ENCODE results near the gene KLHL29.
A peak's percentile ranks its signal among the peaks of the same experiment; 100 is the strongest.

Gene KLHL29

DNA sequence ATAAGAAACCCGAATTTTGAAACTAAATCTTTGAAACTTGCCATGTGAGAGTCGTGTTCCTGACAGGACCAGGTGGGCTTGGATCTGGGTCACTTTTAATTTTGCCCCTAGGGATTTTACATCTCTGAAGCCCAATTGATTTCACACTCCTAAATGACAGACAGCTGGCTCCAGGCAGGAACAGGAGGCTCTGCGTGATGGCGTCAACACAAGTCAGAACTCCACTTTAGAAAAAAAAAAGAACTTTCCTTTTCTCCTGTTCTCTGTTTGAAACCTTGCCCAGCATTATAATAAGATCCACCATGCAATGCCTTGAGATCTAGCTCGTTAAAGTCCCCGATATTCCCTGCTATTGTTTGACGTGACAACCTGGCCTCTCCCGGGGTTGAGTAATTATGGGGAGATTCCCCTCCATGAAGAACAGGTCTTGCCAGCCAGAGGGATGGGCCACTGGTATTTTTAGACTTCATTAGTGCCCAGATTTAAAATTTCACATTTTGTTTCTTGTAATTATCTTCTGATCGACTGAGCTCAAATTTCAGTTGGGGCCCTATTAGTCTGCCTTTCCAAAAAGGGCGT is 260.3 kb downstream of the KLHL29 start:
- DNase-seq, result no peak

DNA sequence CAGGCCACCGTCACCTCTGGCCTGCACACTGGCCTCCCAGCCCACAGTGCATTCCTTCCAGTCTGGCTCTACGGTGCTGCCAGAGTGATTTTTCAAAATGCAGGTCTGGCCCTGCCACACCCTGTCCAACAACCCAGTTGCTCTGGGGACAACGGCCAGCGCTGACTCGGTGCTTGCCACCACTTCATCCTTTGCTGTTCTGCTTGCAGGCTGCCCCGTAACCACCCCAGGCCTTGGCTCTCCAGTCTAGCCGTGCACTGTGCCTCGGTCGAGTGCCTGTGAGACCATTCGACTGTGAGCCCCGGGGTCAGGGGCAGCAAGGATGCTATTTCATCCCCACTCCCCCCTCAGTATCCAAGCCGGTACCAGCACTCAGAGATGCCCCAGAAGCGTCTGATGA is 262.6 kb downstream of the KLHL29 start:
- DNase-seq, result no peak

DNA sequence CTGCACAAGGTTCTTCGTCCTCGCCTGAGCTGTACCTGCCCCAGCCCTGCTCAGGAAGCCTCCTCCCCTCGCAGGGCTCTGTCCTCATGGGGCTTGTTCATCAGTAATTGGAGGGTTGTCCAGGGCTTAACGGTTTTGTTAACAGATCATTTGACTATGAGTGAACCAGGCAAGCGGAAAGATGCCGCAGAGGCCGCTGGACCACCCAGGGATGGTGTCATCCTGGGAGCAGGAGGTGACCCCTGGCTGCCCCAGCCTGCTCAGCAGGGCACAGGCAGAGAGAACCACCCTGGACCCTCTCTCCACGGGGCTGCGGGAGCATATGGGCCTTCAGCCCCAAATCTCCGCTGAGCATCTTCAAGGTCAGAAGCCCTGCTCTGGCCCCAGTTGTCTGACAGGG is 264.3 kb downstream of the KLHL29 start:
- peak; percentile 92 for DNase-seq

DNA sequence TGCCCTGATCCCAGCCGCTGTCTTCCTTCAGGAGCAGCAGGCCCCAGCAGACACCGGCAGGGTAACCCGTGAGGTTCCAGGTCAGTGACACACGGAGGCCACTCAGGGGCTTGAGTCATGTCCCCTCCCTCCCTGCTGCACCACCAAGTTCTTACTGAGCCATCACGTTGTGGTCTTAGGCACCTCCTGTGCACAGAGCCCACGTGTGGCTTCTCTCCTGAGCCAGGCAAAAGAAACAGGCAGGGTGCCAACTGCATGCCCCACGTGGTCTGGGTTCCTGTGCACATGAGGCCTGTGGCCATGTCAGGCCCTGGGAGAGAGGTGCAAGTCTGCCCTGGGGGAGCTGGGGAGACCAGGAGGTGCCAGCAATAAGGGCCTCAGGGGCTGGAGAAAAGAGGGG is 264.8 kb downstream of the KLHL29 start:
- no peak for DNase-seq

DNA sequence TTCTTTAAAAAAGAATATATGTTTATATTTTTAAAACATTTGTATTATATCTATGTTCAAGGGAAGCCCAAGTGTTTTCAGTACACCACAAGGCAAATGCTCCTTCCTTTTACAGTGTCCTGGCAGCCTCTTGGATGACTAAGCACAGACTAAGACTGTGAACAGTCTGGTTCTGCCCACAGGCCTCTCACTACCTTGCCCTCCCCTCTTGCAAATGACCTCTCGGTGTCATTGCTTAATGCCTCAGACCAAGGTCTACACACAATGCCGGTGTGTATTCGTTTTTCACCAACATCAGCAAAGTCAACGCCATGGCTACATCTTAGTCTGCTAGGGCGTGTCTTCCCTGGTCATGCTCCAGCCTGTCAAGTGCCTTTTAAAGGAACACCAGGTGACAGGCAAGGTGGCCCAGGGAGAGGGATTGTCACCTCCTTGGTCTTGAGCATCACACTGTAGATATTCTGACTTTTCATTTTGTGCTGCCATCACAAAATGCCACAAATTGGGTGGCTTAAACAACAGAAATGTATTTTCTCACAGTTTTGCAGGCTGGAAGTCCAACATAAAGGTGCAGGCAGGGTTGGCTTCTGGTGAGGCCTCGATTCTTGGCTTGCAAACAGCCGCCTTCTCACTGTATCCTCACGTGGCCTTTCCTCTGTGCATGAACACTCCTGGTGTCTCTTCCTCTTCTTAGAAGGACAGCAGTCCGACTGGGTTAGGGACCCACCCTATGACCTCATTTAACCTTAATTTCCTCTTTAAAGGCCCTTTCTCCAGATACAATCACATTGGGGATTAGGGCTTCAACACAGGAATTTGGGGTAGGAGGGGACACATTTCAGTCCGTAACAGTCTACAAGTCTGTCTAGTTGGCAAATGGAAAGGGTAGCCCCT is 266.5 kb downstream of the KLHL29 start:
- no peak for DNase-seq

DNA sequence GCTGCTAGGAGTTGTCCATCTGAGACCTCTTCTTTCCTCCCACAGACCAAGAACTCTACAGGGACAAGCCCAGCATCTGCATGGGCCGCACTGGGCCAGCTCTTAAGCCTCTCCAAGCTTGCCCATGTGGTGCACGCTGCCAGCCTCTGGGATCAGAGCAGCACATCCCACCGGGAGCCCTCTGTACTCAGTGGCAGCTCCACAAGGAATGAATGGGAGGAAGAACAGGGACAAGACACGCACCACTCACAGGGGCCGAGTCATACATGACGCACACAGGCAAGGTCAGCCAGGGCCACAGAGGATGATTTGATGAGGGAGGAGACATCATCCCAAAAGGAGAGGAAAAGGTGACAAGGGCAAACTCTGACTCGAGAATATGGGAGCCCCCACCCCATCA is 268.3 kb downstream of the KLHL29 start:
- no peak for DNase-seq

DNA sequence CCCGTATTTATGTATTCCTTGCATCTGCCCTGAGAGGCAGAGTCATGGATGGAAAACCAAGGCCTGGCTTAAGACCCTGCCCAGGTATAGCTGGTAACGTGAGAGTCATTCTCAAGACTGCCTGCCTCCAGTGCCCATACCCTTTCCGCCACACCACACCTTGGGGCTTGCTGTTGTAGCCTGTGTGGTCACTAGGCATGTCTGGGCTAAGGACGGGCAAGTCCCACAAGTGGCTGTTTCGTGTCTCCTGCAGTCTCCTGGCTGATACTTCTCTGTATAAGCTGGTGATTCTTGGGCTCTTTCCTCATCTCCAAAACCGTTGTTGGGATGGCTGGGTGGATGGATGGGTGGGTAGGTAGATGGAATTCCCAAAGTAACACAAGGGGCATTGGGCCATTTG is 269.8 kb downstream of the KLHL29 start:
- DNase-seq, result no peak

DNA sequence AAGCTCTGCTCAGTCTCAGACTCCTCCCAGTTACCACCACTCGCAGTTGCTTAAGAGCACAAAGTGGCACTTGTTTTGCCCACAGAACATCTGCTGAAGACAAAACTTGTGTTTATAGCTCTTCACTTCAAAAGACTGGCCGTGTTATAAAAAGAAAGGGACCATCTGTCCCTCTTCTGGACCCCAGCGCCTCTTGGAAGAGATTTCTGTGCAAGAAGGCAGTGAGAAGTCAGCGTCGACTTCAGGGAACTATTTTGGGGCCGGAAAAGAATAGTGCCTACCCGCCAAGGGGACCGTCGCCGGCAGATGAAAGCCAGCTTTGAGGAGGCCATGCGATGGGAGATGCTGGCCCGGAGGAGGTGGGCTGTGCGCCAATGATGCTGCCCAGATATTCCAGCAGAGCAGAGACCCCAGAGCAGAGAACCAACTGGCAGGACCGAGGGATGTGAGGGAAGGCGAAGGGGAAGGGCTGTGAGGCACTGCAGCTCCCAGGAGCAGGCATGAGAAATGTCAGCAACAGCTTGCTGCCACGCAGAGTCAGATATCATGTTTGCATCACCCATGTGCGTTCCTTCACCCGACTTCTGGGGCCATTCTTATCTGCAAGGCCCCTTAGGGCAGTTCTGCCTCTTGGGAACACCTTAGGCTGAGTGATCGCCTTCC is 271.1 kb downstream of the KLHL29 start:
- DNase-seq, result no peak

DNA sequence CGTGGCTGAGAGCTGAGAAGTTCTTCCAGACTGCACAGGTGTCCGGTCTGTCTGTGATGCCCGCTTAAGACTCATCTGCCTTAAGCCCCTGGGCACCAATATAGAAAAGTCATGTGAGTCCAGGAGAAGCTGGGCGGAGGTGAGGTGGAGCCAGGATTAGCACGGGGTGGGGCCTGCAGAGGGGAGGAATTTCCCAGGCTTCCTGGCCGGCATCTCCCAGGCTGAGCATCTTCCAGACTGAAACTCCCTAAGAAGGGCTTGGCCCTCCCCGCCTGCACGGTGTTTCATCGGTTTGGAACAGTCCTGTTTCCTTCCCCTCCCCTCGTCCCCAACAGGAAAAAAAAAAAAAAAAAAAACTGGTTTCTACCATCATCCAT is 271.6 kb downstream of the KLHL29 start:
- no peak for DNase-seq

DNA sequence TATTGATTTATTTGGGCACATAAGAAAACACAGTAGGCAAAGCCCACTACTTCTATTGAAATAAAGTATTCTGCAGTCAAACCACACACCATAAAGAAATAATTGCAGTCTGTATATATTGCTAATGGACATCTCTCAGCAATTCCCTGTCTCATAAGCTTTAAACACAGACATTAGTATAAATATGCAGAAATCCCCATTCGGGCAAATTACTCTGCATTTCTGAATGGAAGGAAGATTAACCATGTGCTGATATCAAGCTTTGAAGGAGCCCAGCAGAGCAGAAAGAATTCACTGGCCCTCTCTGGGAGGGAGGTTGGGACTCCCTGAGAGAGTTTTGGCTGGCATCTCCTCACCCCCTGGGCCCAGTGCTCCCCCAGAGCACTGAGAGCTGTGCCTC is 272.4 kb downstream of the KLHL29 start:
- no peak for DNase-seq

DNA sequence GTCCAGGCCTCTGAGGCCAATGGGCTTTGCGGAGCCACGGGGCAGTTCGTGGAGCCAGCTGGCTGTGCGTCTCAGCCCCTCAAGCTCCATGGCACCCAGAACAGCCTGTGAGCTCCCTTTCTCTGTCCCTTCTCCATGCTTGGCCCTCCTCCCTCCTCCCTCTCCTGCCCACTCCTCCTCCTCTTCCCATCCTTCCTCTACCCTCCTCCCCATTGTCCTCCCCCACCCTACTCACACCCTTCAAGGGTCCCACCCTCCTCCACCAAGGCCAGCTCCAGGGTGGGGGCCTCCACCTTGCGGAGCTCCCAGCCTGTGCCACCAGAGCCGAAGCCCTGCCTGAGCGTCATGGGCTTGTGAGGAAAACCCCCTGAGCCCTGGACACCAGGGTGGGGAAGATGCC is 273.0 kb downstream of the KLHL29 start:
- DNase-seq, result no peak

DNA sequence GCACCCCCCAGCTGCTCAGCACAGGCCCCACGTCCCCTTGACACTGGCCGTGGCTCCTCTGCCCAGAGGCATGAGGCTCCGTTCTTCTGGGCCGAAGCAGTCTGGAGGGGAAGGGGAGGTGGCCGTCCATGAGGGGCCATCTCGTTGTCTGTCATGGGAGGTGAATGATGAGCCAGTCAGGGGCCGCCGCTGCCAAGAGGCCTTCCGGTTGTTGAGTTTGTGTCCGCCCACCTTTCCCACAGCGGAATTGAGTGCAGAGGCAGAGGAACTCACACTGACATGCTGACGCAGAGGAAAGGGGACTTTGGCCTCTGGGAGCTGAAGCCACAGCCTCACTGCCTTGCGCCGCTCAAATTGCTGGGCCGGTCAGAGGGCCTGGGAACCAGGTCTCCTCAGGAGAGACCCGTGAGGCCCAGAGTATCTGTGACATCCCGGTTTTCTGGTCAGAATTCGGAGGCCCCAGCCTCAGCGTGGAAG is 273.5 kb downstream of the KLHL29 start:
- DNase-seq, result no peak

DNA sequence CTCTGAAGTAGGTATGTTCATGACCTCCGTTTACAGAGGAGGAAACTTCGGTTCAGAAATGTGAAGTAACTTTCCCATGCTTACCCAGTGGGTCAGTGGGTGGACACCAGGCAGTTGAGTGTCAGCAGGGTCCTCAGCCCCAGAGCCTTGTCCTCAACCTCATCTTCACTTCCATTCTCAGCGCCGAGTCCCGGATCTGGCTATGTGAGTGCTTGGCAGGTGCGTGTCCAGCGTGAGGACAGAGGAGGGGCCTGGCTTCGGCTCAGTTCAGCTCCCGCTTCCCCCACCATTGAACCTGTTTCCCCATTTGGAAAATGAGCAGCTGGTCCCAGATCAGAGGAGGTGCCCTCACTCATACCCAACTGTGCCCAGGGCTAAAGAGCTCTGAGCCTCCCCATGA is 274.3 kb downstream of the KLHL29 start:
- no peak for DNase-seq

DNA sequence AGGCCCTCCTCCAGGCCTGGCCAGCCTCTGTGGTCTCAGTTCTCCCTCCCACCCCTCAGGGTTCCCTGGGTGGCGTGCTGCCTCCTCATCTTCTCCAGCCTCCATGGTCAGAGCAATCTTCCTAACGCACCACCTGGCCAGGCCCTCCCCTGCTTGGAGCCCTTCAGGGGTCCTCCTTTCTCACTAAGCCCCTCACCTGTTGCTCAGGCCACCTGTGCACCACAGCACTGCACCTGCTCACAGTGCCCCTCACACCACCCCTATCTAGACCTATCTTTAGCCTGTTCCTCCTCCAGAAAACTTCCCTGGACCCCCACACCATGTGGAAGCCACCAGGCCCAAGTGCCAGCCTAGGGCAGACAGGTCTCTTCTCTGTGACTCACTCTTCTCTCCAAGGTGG is 274.8 kb downstream of the KLHL29 start:
- DNase-seq, result no peak

DNA sequence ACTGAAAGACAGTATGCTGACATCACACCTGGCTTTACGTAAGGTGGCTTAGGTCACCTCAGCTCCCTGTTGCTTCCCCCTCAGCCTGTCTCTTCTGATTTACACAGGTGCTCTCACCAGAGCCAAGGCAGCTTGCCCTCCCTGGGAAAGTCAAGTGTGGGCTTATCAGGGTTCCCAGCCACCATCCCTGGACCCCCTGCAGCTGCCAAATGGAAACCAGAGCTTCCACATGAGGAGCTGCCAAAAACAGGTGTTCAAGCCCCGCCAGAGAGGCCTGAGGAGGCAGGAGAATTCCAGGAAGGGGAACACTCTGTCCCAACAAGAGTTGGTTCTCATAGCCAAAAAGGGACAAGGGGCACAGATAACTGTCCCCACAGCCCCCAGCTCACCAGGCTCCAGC is 275.3 kb downstream of the KLHL29 start:
- no peak for DNase-seq

DNA sequence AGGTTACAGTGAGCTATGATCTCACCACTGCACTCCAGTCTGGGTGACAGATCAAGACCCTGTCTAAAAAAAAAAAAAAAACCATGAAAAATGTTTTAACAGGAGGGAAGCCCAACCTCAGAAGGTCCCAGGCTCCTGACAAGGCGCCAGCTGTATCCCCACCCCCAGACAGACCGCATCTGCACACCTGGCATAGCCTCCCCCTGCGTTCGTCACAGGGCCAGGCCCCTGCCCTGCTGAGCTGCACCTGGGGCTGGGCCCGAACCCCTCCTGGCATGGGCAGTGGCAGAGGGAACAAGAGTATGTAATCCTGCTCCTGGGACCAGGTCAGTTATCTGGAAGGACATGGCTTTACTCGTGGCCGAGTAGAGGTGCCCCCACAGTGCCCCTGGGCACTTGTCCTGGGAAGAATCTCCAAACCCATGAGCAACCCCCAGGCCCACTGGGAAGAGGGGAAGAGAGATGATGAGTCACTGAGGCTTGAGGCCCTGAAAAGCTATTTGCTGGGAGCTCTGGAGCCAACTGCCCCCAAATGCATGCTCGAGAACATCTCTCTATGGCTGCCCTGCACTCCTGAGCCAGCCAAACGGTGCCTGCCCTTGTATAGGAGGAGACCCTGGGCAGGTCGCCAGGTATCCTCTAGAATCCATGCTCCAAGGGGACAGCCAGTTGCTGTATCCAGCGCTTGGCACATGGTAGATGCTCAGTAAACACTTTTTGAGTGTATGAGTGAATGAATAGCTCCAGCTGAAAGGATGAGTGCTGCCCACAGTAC is 276.5 kb downstream of the KLHL29 start:
- DNase-seq, result no peak

DNA sequence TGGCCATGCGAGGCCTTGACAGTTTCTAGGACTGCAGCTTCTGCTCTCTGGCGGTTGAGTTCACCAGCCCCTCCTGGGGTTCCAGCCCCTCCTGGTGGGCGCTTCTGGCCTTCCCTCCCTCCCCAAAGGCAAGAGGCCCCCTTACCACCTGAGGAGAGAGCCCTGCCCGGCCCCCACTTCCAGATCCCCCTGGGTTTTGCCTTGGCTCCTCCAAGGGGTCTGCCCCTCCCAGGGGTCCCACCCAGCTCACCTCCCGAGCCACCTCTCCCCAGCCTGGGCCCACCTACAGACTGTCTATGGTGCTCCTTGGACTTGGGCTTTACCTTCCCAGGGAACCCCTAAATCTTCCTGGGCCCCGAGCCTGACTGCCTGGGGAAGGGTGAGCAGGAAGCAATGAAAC is 277.5 kb downstream of the KLHL29 start:
- no peak for DNase-seq

DNA sequence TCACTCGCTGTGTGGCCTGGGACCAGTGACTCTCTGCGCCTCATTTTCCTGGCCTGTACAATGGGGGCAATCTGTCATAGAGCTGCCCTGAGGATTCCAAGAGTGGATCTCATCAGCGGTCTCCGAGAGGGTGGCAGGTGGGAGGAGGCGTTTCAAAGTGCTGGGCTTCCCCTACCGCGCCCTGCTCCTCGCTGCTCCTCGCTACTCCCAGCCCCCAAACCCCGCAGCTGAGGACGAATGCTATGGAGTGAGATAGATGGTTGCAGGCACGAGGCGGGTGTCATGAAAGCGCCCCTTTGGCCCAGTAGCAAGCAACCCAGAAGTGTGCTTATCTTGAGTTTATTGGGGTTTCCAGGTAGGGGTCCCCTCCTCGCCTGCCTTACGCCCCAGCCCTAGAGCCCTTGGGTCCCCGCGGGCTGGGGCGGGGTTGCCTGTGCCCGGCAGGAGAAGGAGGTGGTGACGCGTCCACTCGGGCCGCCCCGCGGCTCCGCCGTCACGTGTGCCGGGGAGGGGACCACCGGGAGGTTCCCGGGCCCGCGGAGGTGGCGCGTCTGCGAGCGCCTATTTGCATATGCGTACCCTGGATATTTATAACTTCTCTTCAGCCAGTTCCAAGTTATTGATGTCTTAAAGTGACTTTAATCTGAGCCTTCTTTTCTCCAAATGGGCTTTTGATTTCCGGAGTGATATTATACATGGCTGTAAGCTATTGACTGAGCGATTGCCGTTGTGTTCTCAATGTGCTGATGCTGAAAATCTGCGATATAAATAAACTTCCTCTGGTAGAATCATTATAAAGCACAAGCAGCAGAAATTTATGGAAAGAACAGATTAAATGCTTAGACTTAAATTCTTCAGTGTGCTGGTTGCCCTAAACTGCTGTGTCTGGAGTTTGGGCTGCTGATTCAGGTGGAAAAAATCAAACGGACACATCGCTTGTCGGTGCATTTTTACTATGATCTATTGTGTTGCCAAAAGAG is 278.3 kb downstream of the KLHL29 start:
- peak; percentile 83 for DNase-seq

DNA sequence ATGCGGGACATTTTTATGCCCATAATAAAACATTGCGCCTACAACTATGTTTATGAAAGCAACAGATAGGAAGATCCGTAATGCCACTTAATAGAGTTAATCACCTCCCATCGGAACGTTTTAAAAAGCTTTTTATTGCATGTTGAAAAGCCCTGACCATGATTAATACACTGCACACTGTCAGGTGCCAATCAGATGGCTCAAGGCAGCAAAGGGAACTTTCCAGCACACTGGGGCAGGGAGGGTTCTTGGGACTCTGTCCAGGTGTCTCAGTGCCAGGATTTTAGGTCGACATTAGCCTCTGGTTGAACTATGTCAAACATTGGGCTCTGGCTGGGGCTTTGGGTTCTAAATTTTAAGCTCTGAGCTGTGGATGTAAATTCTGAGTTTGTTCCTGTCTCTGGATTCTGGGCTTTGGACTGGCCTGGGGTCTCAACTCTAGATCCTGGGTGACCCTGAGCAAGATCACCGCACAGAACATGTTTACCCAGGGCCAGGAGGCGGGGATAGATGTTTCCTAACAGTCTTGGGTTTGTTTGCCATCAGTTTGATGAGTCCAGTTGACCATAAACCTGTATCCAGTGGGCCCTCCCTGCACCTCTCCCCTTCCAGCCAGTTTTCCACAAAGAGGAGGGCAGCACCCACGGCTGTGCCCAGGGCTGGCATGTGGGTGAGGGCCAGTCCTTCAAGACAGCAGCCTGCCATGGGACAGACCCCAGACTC is 279.2 kb downstream of the KLHL29 start:
- DNase-seq, result no peak

DNA sequence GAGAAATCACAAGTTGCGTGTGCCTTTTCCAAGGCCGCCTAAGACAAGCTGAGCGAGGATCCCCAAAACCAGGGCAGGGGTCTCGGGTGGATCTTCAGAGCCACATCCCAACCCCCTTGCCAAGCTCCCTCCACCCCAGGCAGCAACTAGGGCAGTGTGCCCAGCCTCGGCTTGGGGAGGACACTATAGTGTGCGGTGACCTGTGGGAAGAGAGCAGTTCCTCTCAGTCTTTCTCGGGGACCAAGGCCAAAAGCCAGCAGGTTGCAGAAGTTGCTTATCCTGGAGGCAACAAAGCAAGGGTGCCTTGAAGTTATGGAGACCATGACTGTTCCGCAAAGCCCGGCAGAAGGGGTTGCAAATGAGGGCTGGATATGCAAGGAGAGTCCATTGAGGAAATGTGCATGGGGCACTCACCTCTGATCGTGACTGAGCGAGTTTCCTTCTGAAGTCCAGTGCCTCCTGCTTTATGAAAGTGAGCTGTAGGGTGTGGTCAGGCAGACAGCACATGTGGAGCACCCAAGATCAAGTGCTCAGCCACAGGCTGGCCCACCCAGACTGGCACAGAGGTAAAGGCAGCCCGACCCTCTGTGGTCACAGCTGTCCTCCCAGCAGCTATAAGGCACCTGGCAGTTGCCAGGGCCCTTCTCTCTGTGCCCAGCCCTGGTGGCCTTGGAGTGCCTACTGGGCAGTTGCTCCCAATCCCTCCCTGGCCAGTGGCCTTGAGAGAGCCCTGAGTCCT is 281.4 kb downstream of the KLHL29 start:
- no peak for DNase-seq

DNA sequence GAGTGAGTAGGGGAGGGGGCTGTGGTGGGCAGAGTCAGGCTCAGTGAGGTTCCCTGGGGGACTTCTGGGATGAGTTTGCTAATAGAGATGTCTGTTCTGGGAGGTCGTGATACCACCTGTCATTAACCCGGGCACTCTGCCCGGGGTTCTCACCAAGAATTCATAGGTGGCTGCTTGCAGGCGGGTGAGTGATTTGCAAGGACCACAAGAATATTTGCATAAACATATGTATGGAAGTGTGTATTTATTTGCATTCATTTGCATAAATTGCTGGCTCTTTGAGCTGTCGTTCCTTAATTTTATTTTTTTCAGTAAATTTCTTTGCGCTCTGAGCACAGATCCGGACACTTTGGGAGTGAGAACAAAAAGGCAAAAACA is 282.0 kb downstream of the KLHL29 start:
- no peak for DNase-seq

Data from retina (tissue), 1 donor.